Fibroblast of the aortic adventitia (primary cell): ENCODE results near the gene ABHD2. TPM values are rescaled to one million over a fixed set of nuclear protein-coding genes. Genes with fewer than 3 reads are reported as not detected.
"Not testable (repeated sequence)": the region's sequence is repeated elsewhere in the genome, so short reads cannot be mapped to it uniquely, and the experiment has no call there.

Source experiments
- DNase-seq: peaks from one replicate; pipeline ENCODE4 v3.0.0-alpha.2; 2010; ENCODE audit warnings: low read depth
- H3K4me3 ChIP-seq: 2 replicates; pipeline ENCODE4 v1.5.1; 2011; ENCODE audit warnings: low read depth, mild to moderate bottlenecking, control low read depth, low read length, moderate library complexity
- total RNA-seq: library from RNA; depleted of rRNA; stranded (reverse); fragments of >200 nt; gene quantifications from 2 replicates; pipeline ENCODE4 v1.2.3, GENCODE V29; 2012; ENCODE audit warnings: low replicate concordance
- TF ChIP-seq, protein P1 (sequence below): IDR thresholded peaks from 2 replicates; pipeline ENCODE4 v1.5.1; 2011; ENCODE audit warnings: mild to moderate bottlenecking, low read length, control low read depth, inconsistent platforms; ENCODE audit not compliant: insufficient read depth

Gene ABHD2
- total RNA-seq, 1 donor: 100 TPM

DNA sequence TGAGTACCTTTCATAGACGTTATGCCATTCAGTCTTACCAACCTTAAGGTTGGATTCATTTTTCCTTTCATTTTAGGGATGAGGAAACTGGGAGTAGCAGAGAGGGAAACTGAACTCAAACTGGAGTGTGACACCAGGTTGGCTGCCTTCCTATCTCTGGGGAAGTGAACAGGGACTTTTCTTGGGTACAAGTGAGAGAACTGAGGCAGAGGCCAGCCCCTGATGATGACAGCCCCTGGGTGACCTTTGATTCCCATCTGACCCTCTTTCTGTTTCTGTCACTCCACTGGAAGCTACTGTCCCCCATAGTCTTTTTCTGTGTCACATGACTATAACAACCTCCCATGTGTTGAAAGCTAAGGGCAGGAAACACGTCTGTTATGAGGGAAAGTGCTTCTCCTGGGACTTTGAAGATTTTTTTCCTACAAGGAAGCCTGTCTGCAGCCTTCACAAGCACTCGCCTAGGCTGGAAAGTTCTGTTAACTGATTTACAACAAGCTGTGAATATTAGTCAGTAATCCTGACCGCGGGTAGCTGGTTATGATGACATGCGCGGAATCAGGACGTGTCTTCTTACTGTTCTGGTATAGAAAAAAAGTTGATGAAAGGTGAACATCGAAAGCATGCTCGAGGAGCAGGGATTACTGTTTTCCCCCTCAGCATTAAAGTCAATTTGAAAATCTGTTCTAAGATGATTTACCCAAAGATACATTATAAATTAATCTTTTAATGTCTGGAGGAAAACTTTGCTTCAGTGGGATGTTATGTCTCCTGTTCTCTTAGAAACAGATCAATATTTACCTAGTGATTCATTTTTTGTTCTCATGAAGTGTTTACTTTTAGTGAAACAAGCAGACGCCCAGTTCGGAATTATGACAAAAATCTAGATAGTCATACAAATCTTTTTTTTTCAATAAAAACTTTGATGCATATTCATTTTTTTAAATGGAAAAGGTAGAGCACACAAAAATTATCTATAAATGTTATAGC is 31.5 kb downstream of the ABHD2 start:
- no peak overlapping the region for H3K4me3 ChIP-seq
- TF ChIP-seq, protein P1, sequence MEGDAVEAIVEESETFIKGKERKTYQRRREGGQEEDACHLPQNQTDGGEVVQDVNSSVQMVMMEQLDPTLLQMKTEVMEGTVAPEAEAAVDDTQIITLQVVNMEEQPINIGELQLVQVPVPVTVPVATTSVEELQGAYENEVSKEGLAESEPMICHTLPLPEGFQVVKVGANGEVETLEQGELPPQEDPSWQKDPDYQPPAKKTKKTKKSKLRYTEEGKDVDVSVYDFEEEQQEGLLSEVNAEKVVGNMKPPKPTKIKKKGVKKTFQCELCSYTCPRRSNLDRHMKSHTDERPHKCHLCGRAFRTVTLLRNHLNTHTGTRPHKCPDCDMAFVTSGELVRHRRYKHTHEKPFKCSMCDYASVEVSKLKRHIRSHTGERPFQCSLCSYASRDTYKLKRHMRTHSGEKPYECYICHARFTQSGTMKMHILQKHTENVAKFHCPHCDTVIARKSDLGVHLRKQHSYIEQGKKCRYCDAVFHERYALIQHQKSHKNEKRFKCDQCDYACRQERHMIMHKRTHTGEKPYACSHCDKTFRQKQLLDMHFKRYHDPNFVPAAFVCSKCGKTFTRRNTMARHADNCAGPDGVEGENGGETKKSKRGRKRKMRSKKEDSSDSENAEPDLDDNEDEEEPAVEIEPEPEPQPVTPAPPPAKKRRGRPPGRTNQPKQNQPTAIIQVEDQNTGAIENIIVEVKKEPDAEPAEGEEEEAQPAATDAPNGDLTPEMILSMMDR: no peak
- DNase-seq: peak; percentile 63

DNA sequence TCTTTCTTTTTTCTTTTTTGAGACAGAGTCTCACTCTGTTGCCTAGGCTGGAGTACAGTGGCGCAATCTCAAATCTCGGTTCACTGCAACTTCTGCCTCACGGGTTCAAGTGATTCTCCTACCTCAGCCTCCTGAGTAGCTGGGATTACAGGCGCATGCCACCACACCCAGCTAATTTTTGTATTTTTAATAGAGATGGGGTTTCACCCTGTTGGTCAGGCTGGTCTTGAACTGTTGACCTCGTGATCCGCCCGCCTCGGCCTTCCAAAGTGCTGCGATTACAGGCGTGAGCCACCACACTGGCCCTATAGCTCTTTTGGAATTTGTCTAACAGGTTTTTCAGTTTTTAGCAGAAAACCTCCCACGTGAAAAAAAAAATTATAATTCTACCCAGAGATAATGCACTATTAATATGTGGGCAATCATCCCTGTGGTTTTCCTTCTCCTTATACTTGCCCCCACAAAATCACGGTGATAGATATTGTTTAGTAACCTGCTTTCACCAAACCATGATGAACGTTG is 32.3 kb downstream of the ABHD2 start:
- H3K4me3 ChIP-seq, DNase-seq: not testable (repeated sequence)

DNA sequence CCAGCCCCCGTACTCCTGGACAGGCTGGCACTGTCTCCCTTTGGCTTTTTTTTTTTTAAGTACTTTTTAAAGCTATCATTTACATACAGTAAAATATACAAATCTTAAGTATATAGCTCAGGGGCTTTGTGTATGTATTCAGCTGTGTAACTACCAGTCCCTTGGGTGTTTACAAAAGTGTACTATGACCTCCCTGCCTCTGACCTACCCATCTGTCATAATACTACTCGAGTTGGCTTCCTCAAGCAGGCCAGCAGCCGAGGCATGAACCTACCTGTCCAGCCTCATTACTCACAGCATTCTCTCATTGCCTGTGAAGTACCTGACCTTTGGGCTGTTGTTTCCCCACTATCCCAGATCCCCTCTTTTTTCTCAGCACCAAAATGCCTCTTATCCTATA is 33.2 kb downstream of the ABHD2 start:
- no peak overlapping the region for H3K4me3 ChIP-seq
- TF ChIP-seq, protein P1: no peak
- DNase-seq: no peak

DNA sequence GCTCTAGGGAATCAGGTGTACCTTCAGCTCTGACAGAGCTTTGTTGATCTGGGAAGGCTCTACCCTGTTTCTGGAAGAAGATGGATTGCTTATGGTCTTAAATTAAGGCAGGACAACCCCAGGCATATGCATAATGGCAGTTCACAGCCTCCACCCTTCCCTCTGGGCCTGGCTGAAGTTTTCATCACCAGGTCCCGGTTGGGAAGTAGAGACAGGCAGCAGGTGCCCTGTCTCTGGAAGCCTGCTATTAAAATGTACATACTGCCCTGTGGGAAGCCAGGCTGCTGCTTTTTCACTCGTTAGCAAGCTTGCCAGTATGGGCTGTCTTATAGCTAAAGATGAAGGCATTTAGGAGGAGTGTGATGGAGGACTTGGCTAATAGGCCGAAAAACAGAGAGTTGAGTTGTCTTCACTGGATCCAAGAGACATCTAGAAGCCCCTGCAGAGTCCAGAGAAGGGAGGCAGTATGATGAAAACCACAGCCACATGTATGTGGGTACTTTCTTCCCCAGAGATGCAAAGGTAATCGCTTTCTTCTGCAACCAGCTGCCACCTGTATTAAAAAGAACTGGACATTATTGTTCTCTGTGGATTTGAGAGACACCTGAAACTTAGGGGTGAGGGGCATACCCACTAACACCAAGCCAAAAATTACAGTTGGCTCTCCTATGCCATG is 34.4 kb downstream of the ABHD2 start:
- TF ChIP-seq, protein P1: no peak
- DNase-seq: no peak
- no peak overlapping the region for H3K4me3 ChIP-seq

DNA sequence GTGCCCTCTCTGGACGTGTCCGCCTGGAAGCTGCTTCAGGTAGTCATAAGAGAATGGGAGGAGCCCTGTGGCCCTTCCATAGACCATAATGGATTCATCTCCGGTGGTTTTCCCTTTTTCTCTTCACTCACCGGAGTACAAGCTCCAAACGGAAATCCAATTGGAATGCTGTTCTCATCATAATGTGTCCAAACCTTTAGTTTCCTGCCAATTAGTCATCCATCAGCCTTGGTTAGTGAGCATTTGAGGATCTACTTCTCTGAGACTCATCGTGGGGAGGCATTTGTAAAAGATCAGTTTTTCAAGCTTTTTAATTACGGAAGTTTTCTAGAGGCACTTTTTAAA is 34.9 kb downstream of the ABHD2 start:
- no peak overlapping the region for H3K4me3 ChIP-seq
- peak; percentile 49 for DNase-seq
- TF ChIP-seq, protein P1: no peak

DNA sequence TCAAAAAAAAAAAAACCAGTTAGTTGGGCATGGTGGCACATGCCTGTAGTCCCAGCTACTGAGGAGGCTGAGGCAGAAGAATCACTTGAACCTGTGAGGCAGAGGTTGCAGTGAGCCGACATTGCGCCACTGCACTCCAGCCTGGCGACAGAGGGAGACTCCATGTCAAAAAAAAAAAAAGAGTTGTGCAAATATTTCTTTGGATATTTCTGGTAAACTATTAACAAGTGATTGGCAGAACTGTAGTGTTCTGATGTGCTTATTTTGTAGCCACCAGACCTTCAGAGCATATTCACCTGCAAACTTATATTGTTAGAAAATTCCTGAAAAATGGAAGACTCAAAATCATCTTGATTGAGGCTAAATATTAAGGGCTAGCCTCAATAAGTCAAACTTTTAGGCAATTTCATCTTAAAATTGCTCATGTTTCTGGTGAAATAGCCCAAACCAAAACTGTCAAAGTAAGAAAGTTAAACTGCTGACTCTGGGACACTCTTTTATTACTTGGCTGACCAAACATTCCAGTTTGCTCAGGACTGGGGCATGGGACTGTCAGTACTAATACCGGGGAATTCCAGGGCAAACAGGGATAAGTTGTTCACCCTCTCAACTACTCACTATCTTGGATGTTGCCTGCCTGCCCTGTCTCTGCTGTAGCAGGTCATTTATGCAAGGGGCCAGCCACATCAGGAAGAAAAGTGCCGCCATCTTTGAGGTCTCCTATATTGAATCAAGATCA is 37.0 kb downstream of the ABHD2 start:
- H3K4me3 ChIP-seq: no peak overlapping the region
- TF ChIP-seq, protein P1: no peak
- DNase-seq: no peak

DNA sequence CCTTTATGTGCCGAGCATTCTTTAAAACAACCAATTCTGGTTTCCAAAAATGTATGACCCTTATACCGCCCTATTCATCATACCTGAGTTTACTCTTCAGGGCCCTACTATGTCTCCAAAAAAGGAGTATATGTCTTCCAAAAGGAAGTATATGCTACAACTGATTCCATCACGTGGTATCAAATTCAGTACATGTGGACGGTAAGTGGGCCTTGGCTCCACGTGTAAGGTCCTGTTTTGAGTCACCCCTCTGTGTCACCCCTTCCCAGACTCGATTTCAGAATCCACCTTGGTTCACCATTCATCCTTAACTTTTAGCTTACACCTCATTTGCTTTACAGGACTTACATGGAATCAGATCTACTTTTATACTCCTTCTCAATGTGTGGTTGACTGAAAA is 37.8 kb downstream of the ABHD2 start:
- no peak overlapping the region for H3K4me3 ChIP-seq
- TF ChIP-seq, protein P1: no peak
- DNase-seq: no peak
